B cell (primary cell): ENCODE measurements around the gene MIS18A.

Experiments
- EZH2 ChIP-seq: IDR thresholded peaks from 2 replicates; pipeline ENCODE4 v1.6.1; 2012; ENCODE audit warnings: borderline replicate concordance, low read depth, mild to moderate bottlenecking, moderate library complexity, low read length; ENCODE audit not compliant: insufficient read depth, poor library complexity, severe bottlenecking
- TF ChIP-seq, protein P1 (sequence below): fragments of 200-600 bp; IDR thresholded peaks from one replicate; pipeline ENCODE4 v1.8.0; 2022; ENCODE audit warnings: antibody characterized with exemption, mild to moderate bottlenecking

DNA sequence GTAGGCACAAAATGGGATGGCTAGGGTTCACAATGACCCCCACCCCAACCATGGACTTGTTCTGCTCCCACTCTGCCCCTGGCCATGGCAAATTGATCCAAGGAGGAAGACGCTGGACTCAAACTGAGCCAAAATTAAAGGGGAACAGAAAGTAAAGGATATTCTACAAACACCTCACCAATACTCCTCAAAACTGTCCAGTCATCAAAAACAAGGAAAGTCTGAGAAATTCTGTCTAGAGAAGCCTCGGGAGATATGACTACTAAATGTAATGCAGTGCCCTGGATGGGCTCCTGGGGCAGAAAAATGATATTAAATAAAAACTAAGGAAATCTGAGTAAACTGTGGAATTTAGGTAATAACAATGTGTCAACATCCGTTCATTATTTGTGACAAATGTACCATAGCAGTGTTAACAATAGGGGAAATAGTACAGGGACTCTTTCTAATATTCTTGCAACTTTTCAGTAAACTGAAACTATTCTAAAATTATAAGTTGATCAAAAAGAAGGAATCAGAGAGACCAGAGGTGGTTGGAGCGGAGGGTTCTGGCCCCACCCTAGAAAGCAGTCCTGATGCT is 45.0 kb downstream of the MIS18A start:
- TF ChIP-seq, protein P1, sequence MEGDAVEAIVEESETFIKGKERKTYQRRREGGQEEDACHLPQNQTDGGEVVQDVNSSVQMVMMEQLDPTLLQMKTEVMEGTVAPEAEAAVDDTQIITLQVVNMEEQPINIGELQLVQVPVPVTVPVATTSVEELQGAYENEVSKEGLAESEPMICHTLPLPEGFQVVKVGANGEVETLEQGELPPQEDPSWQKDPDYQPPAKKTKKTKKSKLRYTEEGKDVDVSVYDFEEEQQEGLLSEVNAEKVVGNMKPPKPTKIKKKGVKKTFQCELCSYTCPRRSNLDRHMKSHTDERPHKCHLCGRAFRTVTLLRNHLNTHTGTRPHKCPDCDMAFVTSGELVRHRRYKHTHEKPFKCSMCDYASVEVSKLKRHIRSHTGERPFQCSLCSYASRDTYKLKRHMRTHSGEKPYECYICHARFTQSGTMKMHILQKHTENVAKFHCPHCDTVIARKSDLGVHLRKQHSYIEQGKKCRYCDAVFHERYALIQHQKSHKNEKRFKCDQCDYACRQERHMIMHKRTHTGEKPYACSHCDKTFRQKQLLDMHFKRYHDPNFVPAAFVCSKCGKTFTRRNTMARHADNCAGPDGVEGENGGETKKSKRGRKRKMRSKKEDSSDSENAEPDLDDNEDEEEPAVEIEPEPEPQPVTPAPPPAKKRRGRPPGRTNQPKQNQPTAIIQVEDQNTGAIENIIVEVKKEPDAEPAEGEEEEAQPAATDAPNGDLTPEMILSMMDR, result no peak
- TF ChIP-seq EZH2, result no peak
